Stimulated activated CD8-positive, alpha-beta memory T cell treated with anti-CD3 and anti-CD28 coated beads, Interleukin-2, amount 100 ng/mL, for 1 hour (primary cell): Measurements from ENCODE around the gene SMG6.

Experiments used
- DNase-seq, 2 donors: peaks; one replicate each; pipeline ENCODE4 v3.0.0-alpha.2; 2020; ENCODE audit warnings: low read depth in 2 of 2

SMG6 gene

DNA sequence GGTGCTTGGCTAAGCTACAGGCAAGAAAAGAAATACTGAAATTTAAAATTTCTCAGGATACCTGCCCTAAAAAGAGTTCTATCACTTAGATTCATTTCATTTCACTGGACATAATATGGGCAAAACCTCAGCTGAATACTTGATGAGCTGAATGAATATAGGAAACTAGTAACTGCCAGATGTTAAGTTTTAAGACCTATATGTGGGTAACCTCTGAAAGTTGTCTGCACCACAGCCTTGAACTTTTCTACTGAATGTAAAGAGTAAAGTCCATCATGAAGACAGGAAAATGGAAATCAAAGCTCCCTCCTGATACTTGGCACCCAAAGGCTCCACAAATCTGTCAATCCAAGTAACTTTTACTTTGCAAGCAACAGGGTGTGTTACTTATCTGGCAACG is 197.9 kb downstream of the SMG6 start:
- DNase-seq: no peak

DNA sequence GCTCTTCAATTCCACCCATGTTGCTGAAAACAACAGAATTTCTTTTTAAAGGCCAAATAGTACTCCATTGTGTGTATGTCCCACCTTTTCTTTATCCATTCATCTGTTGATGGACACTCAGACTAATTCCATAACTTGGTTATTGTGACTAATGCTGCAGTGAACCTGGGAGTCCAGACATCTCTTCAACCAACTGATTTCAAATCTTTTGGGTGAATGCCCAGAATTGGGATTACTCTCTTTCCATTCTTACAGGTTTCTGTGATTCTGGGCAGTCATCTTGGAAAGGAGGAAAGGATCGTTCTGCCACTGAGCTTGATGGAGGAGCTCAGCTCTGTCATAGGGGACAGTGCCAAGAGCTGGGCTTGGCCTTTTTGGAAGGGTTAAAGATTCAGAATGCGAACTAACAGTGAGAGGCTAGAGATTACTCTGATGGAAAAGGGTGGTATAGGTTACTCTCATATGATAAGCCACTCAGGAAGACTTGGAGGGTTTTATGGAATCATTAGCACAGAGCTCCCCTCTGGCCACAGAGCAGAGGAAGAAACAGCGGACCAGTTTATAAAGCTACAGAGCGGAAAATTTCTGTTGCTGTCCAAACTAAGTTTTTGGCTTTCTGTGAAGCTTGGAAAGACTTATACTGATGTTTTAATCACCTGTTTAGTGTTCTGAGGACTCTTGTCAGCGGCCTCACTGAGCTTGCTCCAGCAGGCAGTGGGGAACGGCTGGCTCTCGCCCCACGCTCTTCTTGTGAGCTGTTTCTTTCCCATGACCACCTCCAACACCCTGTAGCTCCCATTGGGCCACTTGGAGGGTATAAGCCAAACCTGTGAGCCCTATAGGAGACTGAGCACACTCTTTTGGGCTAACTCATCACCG is 200.4 kb downstream of the SMG6 start:
- DNase-seq: no peak

DNA sequence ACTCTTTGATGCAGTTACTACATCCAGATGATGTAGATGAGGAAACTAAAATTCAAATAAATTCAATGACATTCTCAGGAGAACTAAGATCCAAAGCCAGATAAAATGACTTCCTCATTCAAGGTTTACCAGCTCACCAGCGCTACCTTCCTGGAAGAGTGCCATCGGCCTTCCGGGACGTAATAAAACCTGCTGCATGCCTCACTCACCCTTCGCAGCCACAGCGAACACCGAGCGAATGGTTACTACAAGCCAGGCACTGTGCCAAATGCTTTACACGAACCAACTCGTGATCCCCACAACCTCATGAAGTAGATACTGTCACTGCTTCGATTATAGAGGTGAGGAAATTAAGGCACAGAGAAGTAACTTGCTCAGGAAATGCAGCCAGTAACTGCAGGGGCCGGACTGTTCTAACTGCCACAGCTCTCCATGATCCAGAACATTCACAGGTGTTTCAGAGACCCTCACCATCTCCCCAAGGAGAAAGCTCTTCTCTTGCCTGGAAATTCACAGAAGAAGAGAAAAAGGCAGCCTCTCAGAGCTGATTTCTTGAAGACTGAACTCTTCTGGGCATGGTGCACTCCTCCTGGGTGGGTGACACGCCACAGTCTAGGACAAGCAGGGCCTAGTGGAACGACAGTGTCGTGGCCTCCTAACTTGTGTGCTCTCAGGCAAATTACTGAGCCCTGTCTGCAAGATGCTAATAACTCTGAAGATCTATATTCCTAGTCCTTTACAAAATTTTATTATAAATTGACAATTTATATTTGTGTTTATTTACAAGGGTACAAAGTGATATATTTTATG is 201.9 kb downstream of the SMG6 start:
- DNase-seq: peak in 1 of 2 donors; percentile 30

DNA sequence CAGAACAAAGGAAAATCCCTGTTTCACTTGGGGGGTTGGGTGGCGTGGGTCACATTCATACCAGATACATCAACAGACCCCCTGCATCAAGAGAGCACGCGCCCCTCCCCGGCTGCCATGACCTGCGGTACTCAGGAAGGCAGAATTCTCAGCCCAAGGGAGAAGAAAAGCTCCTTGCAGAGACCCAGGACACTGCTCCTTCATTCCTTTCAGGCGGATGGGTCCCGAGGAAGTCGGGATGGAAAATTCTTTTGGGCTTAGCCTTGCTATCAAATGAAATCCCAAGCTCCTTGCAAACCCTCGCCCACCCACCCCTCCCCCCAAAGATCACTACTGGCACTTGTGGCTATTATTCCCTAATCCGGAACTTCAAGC is 208.1 kb downstream of the SMG6 start:
- DNase-seq: no peak

DNA sequence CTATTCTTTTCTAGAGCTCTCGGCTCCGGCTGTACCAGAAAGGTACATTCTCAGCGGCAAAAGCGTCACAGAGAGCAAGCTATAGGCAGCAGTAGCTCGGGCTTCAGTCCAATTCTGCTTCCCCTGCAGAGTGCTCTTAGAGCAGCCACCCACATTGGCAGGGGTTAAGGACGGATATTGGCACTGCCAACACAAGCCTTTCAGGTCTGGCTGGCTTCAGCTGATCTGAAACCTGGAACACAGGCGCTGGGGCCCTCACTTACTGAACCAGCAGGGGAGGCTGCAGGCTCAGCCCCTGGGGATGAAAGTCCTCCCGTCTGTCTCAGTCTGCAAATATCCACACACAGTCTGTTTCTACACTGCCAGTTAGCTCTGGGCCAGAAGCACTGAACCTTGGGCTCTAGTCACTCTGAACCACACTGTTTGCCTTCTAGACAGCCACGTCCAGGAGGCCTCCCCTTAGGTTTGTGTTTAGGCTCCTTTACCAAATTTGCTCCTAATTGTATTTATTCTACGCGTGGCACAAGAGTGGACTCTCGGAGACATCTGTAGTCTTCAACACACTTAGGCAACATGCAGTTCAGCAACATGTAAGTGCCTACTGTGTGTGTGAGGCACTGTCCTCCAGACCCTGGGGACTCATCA is 208.6 kb downstream of the SMG6 start:
- no peak for DNase-seq

DNA sequence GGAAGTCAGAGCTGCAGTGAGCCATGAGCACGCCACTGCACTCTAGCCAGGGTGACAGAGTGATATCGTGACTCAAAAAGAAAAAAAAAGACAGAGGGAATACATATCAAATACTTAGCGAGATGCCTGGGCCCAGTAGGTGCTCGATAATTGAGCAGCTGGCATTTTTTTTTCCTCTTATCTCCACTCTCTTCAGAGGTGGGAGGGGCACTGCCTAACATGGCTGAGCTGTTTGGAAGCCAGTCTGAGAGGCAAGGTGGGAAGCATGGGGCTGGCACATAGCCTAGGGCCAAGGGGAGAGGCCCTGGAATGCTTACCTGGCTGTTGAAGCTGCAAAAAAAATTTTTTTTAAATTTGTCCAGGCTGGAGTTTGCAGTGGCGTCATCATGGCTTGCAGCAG is 210.2 kb downstream of the SMG6 start:
- no peak for DNase-seq

DNA sequence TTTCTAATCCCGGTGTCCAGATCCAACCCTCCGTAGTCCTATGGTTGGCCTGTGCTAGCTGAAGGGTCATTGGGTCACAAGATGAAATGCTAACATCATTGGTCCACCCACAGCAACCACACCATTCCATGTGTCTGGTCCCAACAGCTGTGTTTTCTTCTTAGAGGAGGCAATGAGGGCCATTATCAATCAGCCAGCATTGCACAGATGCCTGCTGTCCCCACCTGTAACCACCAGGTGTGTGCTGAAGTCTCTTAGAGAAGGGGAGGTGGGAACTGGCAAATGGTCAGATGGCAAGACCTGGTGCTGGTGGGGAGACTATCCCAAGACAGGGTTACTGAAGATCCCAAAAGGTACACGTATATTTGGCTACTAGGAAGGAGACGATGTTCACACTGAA is 211.3 kb downstream of the SMG6 start:
- no peak for DNase-seq

DNA sequence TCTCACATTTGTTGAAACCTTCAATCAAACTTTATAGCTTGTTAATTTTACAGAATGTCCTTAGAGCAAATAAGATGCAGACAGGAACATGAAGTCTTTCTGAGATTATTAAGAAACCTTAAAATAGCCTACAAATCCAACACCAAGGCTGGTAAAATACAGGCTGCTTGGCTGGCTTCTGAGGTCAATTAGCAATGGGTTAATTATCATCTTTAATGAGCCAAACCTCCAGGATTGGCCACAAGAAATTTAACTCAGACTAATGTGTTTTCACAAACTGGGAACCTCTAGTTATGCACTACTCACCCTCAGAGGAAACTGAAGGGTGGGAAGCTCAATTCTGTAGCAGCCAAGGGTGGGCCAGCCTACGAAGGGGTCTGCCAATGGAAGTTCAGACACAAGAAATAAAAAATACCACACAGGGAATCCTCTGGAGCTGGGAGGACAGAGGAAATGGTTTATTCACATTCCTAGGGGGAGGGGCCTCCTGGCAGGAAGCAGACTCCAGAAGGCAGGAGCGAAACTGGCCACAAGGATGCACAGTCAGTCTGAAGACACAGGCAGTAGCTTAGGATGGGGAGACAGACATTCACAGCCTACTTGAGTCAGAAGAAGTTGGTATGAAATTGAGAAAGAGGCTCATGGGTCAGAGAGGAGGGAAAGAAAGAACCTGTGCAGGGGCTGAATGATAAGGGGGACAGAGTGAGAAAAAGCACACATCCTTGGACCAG is 212.6 kb downstream of the SMG6 start:
- DNase-seq: no peak

DNA sequence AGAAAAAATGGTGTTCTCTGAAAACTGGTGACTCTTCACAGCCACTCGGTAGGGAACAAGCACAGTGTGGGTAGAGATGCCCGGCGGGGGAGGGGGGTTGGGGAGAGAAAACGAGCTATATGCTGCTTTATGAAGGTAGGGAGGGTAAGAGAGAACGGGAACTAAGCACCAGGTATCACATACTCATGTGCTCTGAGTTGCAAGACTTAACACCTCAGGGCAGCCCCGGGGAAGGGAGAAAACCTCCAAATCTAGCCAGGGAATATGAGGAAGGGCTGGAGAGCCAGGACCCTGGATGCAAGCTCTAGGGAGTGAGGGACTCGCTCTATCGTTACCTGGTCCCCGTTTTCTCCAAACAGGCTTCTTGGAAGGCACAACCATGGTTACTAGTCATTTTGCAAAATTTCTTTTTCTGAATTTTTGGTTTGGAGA is 213.4 kb downstream of the SMG6 start:
- DNase-seq: no peak

DNA sequence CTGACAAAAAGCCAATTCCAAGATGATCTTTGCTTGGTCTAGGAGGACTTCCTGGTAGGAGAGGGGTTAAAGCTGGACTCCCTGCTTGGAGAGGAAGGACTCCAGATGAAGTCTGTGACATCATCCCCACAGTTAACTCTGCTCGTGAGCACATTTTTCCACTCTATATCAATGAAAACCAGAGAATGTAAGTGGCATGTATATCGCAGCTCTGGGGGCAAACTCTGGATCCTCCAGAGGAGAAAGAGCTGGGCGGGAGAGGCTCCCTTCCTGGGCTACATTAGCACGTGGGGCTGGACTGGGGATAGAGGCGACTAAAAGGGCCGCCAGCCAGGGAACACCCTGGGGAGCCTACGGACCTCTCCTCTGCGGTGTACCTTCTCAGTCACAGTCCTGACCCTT is 214.6 kb downstream of the SMG6 start:
- no peak for DNase-seq

DNA sequence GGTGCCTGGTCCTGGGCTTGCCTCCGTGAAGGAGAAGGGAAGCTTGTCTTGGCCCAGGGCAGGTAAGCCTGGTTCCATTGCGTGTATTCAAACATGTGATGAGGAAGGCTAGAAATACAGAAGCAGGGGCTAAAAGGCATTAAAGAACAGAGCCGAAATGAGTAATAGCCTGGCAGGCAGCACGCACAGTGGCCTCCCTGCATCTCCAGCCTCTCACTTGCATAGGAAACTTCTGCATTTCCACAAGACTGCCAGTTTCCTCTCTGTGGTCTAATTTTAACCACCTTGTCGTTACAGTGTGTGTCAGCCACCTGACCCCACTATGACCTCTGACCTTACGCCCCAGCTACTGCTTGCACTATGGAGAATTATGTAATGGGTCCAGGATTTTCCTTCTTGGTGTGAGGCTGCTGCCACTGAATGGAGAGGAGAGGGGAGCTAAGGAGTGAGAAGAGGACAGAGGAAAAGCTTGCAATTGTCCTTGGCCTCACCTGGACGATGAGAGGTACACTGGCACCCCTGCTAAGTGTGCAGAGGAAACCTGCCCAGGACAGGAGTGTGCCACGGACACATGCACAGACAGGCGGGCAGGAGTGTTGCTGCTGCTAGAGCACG is 215.9 kb downstream of the SMG6 start:
- peak in 1 of 2 donors; percentile 15 for DNase-seq

DNA sequence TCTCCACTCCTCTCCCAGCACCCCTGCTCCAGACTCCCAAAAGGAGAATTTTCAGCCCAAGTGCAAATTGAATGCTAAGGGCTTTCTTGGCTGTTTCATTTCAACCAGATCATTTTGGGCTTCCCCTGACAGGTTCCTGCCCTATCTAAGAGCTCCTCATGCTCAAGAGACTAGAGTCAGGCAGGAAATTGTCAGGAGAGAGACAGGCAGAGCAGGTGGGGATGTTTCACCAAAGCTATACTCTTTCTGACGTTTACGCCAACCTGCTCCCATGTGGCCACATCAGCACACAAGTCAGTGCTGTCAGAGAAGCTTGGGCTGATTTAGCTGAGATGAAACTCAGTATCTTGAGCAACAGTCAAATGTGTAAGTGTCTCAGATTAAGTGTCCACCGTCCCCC is 217.3 kb downstream of the SMG6 start:
- no peak for DNase-seq

DNA sequence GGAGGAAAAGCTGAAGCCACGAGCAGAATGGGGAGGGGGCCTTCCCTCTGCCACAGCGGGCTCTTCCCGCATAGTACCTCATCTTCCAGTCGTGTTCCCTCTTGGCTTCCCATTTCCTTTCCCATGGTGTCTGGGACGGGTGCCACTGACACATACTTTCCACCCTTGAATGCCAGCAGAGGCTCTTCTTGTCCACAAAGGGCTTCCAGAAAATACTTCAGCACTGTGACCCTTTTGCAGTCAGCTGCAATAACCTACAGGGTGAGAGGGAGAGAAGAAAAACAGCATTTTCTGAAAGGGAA is 218.0 kb downstream of the SMG6 start:
- no peak for DNase-seq

DNA sequence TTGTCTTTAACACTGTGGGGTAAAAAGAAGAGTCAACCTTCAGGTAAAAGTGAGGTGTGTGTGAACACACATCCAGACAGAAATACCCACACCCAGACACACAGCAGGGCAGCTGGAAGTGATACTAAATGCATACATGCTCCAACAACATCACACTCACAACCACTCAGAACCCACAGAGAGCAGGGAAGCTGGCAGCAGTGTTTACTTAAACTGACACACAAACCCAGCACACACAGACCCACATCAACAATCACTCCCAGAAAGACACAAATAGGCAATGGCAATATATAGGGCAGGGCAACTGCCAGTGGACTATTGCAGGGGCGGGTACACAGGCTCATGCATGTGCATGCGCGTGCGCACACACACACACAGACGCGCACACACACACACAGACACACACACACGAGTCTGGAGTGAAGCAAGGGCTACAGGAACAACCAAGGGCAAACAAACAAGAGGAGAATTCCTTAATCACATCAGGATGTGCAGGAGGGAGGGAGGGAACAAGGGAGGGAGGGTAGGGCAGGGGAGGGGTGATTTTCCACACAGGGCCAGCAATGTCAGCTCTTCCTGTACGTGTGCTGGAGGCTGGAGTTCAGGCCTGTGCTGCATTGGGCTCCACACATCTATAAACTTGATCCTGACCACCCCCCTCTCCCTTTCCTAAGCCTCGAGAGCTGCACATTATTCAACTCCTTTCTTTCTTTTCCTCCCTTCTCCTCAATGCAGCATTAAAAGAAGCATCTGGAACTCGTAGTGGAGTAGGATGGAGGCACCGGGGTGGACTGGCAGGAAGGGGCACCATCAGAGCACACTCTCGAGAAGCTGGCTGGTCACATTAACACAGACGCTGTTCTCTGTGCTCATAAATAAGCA is 218.6 kb downstream of the SMG6 start:
- no peak for DNase-seq

DNA sequence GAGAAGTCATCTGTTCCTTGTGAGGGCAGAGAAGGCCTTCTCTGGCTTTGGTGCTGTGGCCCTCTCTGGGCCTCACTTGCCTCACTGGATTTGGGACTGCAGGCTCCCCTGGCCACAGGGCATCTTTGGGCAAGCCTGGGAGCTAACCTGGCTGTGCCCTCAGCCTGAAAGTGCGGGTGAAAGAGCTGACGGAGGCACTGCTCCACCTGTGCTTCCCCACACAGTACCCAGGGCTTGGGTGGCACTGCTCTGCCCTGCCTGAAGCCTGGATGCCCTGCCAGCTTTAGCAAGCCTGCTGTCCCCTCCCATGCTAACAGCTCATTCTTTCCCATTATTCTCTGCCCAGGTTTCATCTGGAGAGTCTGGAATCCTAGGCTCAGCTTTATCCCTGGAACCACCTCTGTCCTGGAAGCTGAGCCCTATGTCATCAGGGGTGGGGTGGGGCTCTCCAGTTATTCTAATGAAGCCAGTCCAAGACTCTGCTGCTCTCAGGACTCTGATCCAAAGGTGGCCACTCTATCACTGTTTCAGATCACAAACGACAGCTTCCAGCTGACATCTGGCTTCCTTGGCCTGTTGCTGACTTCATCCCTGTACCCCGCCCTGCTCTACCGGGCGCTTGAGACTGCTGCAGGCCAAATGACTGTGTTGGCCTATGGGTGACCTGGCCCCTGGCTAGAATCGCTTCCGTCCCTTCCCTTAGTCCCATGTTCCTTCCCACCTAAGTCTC is 219.4 kb downstream of the SMG6 start:
- no peak for DNase-seq

DNA sequence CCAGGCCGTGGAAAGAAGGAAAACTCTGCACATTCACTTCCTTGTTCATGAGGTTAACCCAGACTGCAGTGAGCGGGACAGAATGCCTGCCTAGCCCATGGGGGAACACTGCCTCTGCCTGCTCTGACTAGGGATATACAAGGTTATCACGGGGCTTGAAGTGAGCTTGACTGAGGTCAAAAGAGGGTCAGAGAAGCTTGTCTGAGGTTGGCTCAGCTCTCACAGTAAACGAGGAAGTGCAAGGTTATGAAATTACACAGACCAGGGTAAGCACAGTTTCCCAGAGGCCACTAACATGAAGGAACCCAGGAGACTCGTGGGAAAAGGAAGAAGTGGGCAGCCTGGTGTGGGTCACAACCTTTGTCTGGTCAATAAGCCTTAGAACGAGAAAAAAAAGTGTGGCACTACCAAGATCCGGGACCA is 220.0 kb downstream of the SMG6 start:
- DNase-seq: no peak

DNA sequence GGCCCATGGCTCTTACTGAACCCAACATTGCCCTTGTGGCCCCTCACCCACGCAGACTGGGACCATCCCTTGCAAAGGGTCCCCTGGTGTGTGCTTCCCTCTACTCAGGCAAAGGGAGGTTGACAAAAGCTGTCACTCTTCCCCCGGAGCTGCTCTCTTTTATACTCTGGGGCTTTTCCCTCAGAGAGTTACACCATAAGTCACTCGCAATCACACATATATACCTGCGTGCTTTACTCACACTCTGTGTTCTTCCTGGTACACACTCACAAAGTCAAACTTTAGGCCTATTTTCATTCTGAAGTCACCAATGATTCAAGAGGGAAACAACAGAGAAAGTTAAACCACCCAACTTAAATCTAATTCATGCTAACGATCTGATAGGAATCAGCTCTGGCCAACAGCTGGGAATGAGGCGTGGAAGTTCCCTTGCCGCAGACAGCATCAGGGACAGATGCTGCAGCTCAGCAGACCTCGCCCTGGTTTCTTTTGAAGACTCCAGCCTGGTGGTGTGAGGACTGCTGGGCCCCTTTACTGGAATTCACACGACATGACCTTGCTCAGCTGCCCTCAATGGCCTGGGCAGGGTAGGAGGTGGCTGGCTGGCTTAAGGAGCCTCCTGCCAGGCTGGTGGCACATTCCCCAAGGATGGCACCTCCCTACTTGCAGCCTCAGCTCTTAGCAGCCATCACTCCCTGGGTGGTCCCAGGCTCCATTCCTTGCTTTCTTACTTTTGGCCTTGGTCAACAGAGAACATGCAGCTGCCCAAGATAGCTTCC is 221.4 kb downstream of the SMG6 start:
- no peak for DNase-seq

DNA sequence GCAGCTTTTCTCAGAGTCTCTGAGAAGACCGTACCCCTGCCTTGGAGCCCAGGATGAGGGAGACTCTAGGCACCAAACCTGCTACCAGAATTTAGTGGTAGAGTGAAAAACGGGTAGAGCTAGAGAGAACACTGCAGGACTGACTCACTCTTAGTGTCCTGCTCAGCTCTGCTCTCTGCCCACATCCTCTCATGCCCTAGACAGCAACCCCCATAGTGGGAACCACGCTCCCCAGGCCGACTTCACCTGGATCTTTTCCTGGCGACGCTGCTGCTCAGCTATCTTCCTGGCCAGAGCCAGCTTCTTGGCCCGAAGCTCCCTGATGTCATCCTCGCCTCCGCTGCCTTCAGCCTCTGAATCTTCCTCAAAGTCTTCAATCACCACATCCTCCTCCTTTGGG is 222.0 kb downstream of the SMG6 start:
- no peak for DNase-seq

DNA sequence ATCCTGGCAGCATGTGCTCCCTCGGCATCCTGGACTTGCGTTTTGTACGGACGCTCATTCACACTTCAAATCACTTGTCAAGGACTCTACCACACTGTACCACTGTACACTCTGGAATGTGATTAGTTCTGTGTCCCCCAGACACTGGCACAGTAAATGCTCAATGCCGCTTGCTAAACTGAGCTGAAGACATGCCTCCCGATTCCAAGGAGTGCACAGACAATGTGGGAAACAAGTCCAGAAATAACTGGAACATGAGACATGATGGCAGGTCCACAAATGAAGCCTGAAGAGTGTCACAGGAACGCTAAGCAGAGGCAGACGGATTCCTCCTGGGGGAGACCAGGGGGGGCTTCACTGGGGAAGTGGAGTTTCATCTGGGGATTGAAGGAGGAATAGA is 226.5 kb downstream of the SMG6 start:
- DNase-seq: no peak
